HG03457 (cell line): ENCODE measurements around the gene IKZF1.
A peak's percentile ranks its signal among the peaks of the same experiment; 100 is the strongest.

Source experiments
- ATAC-seq: cut with Tn5 transposase; IDR thresholded peaks from one replicate; pipeline ENCODE4 v1.9.1; 2021; ENCODE audit warnings: moderate number of reproducible peaks; ENCODE audit not compliant: unreplicated experiment

The IKZF1 gene

DNA sequence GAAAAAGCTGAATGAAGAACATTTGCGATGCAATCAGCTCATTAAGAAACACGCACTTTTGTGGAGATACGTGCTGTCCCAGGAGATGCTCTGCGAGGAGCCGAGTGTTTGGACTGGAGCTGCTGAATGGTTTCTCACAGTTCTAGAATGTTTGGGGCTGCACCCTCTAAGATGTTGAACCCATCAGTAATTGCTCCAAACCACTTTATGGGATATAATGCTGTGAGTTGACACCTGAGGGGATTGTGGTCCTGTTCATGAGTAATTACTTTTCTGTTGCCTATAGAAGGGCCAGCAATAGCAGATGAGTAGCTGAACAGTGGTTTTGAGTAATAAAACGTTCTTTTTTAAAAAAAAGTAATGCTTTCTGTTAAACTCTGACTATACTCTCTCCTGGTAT is 63.1 kb downstream of the IKZF1 start:
- ATAC-seq, result no peak

GRCh38 chr7:50368366-50368765 is 63.9 kb downstream of the IKZF1 start:
- no peak for ATAC-seq

DNA sequence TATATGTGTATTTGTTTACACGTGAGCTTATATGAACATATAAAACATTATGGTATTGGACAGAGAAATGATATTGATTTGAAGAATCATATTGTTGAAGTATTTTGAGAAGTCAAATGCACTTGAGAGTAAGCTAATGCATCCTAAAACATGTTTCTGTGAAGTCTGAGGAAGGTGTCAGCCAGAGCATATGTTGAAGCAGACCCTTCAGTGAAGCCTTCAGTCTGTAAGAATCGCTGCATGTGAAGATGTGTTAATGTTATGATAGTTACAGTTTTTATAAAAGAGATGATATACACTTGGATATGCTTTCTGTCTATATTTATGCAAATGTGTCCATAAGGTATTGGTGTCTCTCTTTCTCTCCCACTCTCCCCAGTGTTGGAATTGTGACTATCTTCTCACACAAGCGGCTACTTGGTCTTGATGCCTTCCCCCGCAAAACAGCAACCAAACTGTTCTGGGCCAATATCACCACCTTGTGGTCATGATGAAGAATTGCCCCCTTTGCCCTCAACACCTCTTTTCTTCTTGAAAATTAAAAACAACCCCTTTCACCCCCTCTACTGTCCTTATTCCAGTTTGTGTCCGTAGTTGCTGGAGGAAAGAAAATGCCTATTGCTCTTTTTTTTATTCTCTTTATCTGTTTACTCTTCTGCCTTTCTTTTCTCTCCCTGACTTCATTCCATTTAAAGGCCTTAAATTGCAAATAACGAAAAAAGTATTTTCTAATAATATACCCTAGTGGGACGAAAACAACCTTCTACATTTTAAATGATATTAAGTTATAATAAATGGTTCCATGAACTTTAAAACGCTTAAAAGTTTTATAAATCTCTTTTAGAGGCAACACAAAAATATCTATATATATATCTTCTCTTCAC is 64.9 kb downstream of the IKZF1 start:
- no peak for ATAC-seq

GRCh38 chr7:50370884-50371283 is 66.4 kb downstream of the IKZF1 start:
- ATAC-seq, result no peak

GRCh38 chr7:50371551-50372021 is 67.1 kb downstream of the IKZF1 start:
- no peak for ATAC-seq

DNA sequence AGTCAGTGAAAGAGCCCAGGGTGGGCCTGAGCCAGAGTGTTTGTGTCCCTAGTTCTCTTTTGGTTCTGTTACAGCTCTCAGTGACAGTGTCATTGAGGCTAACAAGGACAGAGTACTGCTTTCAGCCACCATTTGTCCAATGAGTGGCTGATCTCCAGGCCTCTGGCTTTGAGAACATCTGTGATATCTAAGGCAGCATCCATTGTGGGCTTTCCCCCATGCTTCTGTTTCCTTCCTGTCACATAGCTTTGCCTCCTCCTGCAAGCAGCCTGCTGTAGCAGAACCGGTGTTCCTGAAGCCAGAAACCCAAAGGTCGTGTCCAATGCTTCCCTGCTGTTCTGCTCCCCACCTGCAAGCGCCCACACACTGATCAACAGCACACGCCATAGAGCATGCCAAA is 68.4 kb downstream of the IKZF1 start:
- ATAC-seq, result no peak

DNA sequence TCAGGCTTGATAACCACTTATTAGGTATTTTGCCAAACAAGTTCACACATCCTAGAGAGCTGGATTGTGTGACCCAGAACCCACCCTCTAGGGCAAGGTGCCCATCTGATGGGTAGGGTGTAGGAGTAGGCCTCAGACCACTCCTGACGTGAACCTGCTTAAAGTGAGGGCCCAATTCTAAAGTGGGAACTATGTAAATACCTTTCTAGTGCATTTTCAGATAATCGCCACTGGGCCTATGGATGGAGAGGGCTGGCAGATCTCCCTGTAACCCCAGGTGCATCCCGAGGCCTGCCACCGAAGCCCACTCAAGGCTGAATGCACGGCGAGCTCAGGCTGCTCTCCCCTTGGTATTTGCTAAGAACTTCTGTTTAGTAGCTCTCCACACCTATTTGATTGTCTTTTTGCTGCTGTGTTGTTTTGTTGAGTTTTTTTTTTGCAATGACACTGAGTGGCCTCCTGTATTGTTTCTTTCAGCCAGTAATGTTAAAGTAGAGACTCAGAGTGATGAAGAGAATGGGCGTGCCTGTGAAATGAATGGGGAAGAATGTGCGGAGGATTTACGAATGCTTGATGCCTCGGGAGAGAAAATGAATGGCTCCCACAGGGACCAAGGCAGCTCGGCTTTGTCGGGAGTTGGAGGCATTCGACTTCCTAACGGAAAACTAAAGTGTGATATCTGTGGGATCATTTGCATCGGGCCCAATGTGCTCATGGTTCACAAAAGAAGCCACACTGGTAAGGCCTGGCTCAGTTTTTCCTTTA is 71.7 kb downstream of the IKZF1 start:
- no peak for ATAC-seq

DNA sequence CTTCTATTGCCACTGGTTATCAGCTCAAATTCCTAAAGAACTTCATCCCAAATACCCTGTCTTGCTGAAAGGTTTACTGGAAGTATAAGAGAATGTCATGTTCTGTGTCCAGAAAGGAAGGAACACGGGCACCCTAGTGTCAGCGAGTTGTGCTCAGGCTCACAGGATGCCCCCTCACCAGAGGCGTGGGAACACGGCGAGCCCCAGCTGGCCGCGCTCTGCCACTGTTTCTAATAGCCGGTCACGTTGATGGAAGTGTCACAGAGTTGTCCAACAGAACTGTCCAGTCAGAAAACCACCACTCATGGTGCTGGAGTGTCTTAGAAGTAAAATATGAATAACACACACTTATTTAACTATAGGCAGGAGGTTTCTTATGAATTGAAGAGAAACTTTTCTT is 72.8 kb downstream of the IKZF1 start:
- no peak for ATAC-seq

DNA sequence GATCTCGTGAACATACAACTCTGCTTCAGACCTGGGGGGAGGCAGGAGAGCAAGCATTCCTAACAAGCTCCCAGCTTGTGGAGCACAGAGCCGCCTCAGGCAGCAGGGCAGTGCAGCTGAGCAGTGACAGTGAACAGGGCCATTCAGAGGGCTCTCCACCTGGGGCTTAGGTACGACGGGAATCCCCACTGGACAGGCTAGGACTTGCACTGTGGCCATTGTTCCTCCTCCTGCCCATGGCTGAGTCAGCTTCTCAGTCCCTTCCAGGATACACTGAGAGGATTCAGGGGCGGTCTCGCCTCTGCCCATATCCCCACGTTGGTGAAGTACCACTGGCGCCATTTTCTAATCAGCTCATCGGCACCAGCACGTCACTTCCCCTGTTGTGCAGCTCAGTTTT is 74.6 kb downstream of the IKZF1 start:
- ATAC-seq, result no peak

GRCh38 chr7:50379539-50379938 is 75.0 kb downstream of the IKZF1 start:
- ATAC-seq, result no peak

DNA sequence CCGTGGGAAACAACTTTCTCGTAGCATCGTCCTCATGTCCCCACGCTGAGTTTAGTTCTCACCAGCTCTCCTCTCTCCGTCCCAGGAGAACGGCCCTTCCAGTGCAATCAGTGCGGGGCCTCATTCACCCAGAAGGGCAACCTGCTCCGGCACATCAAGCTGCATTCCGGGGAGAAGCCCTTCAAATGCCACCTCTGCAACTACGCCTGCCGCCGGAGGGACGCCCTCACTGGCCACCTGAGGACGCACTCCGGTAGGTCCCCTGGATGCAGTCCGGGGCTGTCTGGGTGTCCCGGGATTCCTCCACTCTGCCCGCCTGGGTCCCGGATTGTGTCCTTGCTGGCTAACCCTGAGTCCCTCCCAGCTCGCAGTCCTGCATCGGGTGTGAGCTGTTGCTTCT is 77.9 kb downstream of the IKZF1 start:
- ATAC-seq, result no peak

DNA sequence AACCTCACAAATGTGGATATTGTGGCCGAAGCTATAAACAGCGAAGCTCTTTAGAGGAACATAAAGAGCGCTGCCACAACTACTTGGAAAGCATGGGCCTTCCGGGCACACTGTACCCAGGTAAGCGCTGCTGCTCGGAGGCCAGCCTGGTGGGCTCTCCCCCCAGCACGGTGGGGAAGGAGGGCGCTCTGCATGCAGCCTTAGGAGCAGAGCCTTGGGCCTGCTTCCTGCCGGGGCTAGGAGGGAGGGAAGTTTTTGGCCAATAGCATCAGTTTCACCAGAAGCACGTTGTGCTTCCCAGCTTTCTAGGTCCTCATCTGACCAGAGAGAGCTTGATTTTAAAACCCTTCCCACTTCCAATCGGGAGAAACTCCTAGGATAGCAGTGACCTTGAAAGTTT is 82.8 kb downstream of the IKZF1 start:
- ATAC-seq, result no peak

DNA sequence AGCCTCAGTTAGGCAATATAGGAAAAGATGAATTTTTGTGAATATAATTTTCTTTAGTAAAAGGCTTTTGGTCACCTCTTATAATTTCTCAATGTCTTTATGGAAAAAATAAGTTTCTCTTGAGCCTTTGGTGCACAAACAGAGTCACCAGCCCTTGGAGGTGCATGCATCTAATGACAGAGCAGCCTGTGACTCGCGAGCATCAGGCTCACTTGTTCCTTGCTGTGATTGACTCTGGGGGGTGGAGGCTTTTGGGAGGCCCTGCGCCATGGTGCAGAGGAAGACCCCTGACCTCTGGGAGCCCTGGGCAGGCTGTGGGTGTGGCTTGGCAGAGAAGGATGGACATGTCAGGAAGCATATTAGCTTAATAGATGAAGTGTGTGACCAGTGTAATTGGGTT is 85.4 kb downstream of the IKZF1 start:
- no peak for ATAC-seq

GRCh38 chr7:50391386-50391785 is 86.9 kb downstream of the IKZF1 start:
- ATAC-seq, result no peak

DNA sequence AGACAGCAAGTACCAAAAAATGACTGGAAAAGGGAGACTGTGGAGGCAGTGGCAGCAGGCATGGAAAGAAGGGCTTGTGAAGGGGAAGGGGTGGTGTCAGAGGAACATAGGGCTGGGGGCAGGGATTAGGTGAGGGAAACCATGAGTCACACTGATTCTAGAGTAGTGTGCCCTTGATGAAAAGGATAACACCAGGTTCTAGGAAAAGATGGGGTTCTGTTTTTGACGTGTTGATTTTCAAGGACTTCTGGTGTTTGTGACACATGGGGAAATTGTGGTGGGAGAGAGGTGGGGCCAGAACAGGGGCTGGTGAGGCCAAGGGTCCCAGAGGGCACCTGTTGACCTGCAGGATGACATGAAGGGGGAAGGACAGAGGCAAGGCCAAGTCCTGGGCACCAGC is 88.6 kb downstream of the IKZF1 start:
- ATAC-seq, result no peak

- ATAC-seq, result no peak
Measured at GRCh38 chr7:50393547-50394252, 89.2 kb downstream of the IKZF1 start.

DNA sequence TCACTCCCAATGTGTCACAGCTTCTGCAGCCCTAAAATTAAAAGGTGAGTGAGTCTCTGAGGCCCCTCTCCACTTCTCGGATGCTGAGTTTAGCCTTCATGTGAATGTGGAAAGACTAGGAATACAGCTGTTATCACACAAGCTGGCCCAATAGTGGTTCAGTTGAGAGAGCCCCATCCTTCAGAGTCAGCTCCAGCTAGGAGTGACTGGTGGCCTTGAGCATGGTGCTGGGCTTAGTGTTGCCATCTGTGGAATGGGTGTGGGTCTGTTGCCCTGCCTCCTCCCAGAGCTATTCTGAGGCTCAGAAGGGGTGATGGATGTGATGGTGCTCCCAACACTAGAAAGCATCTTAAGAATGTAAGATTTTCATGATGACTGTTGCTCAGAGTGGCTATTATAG is 89.8 kb downstream of the IKZF1 start:
- ATAC-seq, result no peak

- ATAC-seq, result no peak
Measured at GRCh38 chr7:50396856-50397255, 92.3 kb downstream of the IKZF1 start.

GRCh38 chr7:50397320-50397970 is 92.9 kb downstream of the IKZF1 start:
- ATAC-seq, result peak; percentile 75

GRCh38 chr7:50397971-50398324 is 93.4 kb downstream of the IKZF1 start:
- no peak for ATAC-seq

DNA sequence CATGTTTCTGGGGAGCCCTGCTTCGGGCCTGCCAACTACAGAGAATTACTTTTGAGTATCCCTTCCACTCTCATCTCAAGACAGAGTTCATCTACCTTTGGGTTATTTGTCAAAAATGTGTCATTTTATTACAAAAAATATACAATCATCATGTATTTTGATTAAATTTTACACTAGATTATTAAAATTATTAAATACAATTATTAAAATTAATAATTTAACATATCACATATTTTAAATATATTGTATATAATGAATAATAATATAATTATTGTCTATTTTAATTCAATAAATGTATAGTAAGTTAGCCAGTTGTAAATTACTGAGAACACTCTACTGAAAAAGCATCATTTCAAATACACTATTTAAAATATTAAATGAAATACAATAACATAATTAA is 94.7 kb downstream of the IKZF1 start:
- ATAC-seq, result no peak
